CD4-positive, alpha-beta memory T cell (primary cell): Measurements from ENCODE around the gene SESTD1. TPM values are rescaled to one million over a fixed set of nuclear protein-coding genes. Genes with fewer than 3 reads are reported as not detected.
"Not testable (repeated sequence)": the region's sequence is repeated elsewhere in the genome, so short reads cannot be mapped to it uniquely, and the experiment has no call there.

Experiments
- CTCF ChIA-PET: fragments of 350-600 bp; sonication (Branson Sonifier 250); formaldehyde crosslinking; loops from one replicate; lab custom pipeline; 2021; ENCODE audit warnings: inconsistent platforms; ENCODE audit not compliant: partially characterized antibody; lab: Charles Lee
- POLR2A ChIA-PET: fragments of 350-600 bp; sonication (Branson Sonifier 250); formaldehyde crosslinking; loops from one replicate; lab custom pipeline; 2021; ENCODE audit not compliant: partially characterized antibody; lab: Charles Lee
- DNase-seq, 5 donors: peaks; one replicate each; pipeline versions ENCODE4 v3.0.0 to v3.0.0-alpha.2; 2020 to 2022; ENCODE audit warnings: mixed read lengths in 1 of 5
- H3K27ac ChIP-seq: one replicate; pipeline ENCODE4 v1.7.0; 2013; ENCODE audit warnings: low read depth, low read length
- H3K27me3 ChIP-seq: 2 replicates; pipeline ENCODE4 v1.7.0; 2013; ENCODE audit warnings: mild to moderate bottlenecking, low read length, moderate library complexity; ENCODE audit not compliant: insufficient read depth
- H3K36me3 ChIP-seq: 2 replicates; pipeline ENCODE4 v1.7.0; 2013; ENCODE audit warnings: mild to moderate bottlenecking, low read length, moderate library complexity; ENCODE audit not compliant: insufficient read depth
- H3K4me1 ChIP-seq: 2 replicates; pipeline ENCODE4 v1.7.0; 2013; ENCODE audit warnings: mild to moderate bottlenecking, low read length, moderate library complexity; ENCODE audit not compliant: insufficient read depth
- H3K4me3 ChIP-seq, 2 donors: one replicate each; pipeline ENCODE4 v1.7.0; 2013; ENCODE audit warnings: low read length in 2 of 2, mild to moderate bottlenecking in 1 of 2
- H3K9me3 ChIP-seq, 2 donors: one replicate each; pipeline ENCODE4 v1.7.0; 2013; ENCODE audit warnings: low read length in 2 of 2, control low read depth in 1 of 2; ENCODE audit not compliant: control insufficient read depth in 1 of 2
- H3K27ac Mint-ChIP-seq, 7 donors: one replicate each; pipeline ENCODE4 v1.8.0; 2020 to 2021; ENCODE audit warnings: mixed read lengths in 7 of 7, mild to moderate bottlenecking in 6 of 7, inconsistent platforms in 3 of 7, moderate library complexity in 3 of 7
- H3K27me3 Mint-ChIP-seq, 2 donors: one replicate each; pipeline ENCODE4 v1.8.0; 2020 to 2021; ENCODE audit warnings: mixed read lengths in 2 of 2
- H3K36me3 Mint-ChIP-seq, 2 donors: one replicate each; pipeline ENCODE4 v1.8.0; 2020 to 2021; ENCODE audit warnings: mixed read lengths in 2 of 2, inconsistent platforms in 1 of 2, mild to moderate bottlenecking in 1 of 2
- H3K4me1 Mint-ChIP-seq, 4 donors: one replicate each; pipeline ENCODE4 v1.8.0; 2020 to 2021; ENCODE audit warnings: mixed read lengths in 4 of 4, mild to moderate bottlenecking in 1 of 4
- H3K4me3 Mint-ChIP-seq, 8 donors: one replicate each; pipeline ENCODE4 v1.8.0; 2020 to 2021; ENCODE audit warnings: mixed read lengths in 8 of 8, mild to moderate bottlenecking in 7 of 8, moderate library complexity in 6 of 8, inconsistent platforms in 3 of 8
- H3K9me3 Mint-ChIP-seq, 8 donors: one replicate each; pipeline ENCODE4 v1.8.0; 2020 to 2021; ENCODE audit warnings: mixed read lengths in 8 of 8, mild to moderate bottlenecking in 5 of 8, inconsistent platforms in 3 of 8, moderate library complexity in 1 of 8
- intact Hi-C: fragments of 100-400 bp; cut with micrococcal nuclease; formaldehyde crosslinking; loops from one replicate; pipeline ENCODE4 v1.15.1; 2023
- polyA plus RNA-seq, 2 donors: library from polyadenylated mRNA; unstranded; fragments of 300-500 nt; fragmentation: Illumina TruSeq; gene quantifications; one replicate each; pipeline ENCODE4 v1.2.3, GENCODE V29; 2021
- total RNA-seq, 2 experiments: library from RNA; stranded (reverse); gene quantifications; one replicate each; pipeline ENCODE4 v1.2.3, GENCODE V29; 2021

Gene SESTD1
- total and polyA plus RNA-seq, 4 experiments from 2014 or later: 0.81 to 11.9 (median 7.0) TPM

DNA sequence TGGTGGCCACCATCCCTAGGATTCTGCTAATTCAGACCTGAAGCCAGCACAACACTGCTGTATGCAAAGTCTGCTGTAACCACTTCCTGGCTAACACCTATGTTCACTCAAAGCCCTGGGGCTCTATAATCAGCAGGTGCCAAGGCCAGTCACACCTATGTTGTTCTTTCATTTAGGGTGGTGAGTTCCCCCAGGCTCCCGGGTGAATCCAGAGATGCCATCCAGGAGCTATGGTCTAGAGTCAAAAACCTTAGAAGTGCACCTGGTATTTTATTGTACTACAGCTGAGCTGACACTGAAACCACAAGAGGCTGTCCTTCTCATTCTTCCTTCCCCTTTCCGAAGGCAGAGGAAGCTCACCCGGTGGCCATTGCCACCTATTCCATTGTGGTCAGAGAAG, 168.5 kb downstream of the SESTD1 start:
- Mint-ChIP-seq H3K9me3 (peaks cover 0 to 15% (median 2%) of the 10 kb centered on the region in 8 donors), H3K4me1 (peaks cover 4 to 18% (median 12%) of the 10 kb centered on the region in 4 donors), H3K27ac (peak overlapping the region in 1 of 7 donors; percentile 47), H3K27me3 (no peaks in the 10 kb centered on the region), H3K36me3 (no peaks in the 10 kb centered on the region), H3K4me3 (no peak overlapping the region)
- no peaks in the 10 kb centered on the region for H3K36me3 ChIP-seq
- POLR2A ChIA-PET: interaction anchor here (0.9 kb wide), 1 partner anchor 11 kb away, joined by 3 read pairs; no protein-coding TSS in a partner anchor
- no peak overlapping the region for H3K27ac ChIP-seq
- no peaks in the 10 kb centered on the region for H3K9me3 ChIP-seq
- H3K27me3 ChIP-seq: no peaks in the 10 kb centered on the region
- H3K4me3 ChIP-seq: no peak overlapping the region
- DNase-seq: peak in 4 of 5 donors; percentile 2 to 17 (median 9)
- peaks cover 14% of the 10 kb centered on the region for H3K4me1 ChIP-seq
- CTCF ChIA-PET: no interaction called here
- intact Hi-C loops: no loop called here

GRCh38 chr2:179092912-179093311, 171.7 kb downstream of the SESTD1 start:
- Mint-ChIP-seq H3K4me1 (peaks cover 4 to 18% (median 12%) of the 10 kb centered on the region in 4 donors), H3K9me3 (peaks cover 0 to 22% (median 5%) of the 10 kb centered on the region in 8 donors)
- H3K36me3 Mint-ChIP-seq, CTCF ChIA-PET, H3K36me3 ChIP-seq, intact Hi-C loops, H3K4me3 Mint-ChIP-seq, H3K27ac ChIP-seq, DNase-seq, H3K27me3 ChIP-seq, POLR2A ChIA-PET, H3K4me3 ChIP-seq, H3K9me3 ChIP-seq, H3K27ac Mint-ChIP-seq, H3K27me3 Mint-ChIP-seq: not testable (repeated sequence)
- H3K4me1 ChIP-seq: peaks cover 14% of the 10 kb centered on the region

DNA sequence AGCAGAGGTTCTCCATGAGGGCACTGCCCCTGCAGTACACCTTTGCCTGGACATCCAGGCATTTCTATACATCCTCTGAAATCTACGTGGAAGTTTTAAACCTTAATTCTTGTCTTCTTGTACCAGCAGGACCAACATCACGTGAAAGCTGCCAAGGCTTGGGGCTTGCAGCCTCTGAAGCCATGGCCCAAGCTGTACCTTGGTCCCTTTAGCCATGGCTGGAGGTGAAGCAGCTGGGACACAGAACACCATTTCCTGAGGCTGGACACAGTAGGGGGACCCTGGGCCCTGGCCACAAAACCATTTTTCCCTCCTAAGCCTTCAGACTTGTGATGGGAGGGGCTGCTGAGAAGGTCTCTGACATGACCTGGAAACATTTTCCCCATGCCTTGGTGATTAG, 181.9 kb downstream of the SESTD1 start:
- intact Hi-C loops: no loop called here
- no peak for DNase-seq
- H3K27me3 Mint-ChIP-seq: no peaks in the 10 kb centered on the region

GRCh38 chr2:179081954-179082353, 182.7 kb downstream of the SESTD1 start:
- Histone ChIP-seq H3K4me3 (no peak overlapping the region), H3K4me1 (no peaks in the 10 kb centered on the region), H3K27me3 (no peaks in the 10 kb centered on the region), H3K36me3 (no peaks in the 10 kb centered on the region), H3K27ac (no peak overlapping the region), H3K9me3 (no peaks in the 10 kb centered on the region)
- Mint-ChIP-seq H3K36me3 (no peaks in the 10 kb centered on the region), H3K27me3 (no peaks in the 10 kb centered on the region), H3K4me3 (no peak overlapping the region), H3K27ac (no peak overlapping the region), H3K4me1 (no peaks in the 10 kb centered on the region), H3K9me3 (peaks cover 10 to 22% (median 13%) of the 10 kb centered on the region in 8 donors)
- no peak for DNase-seq
- intact Hi-C loops: no loop called here
- ChIA-PET CTCF (no interaction called here), POLR2A (no interaction called here)

More for the DNA sequence above, 181.9 kb downstream of the SESTD1 start:
- ChIA-PET CTCF (no interaction called here), POLR2A (no interaction called here)
- no peak overlapping the region for H3K4me3 Mint-ChIP-seq
- no peaks in the 10 kb centered on the region for H3K9me3 ChIP-seq
- H3K4me1 ChIP-seq: no peaks in the 10 kb centered on the region
- H3K9me3 Mint-ChIP-seq: peaks cover 4 to 16% (median 9%) of the 10 kb centered on the region in 8 donors
- H3K36me3 ChIP-seq: no peaks in the 10 kb centered on the region
- no peaks in the 10 kb centered on the region for H3K4me1 Mint-ChIP-seq
- H3K4me3 ChIP-seq: no peak overlapping the region
- no peak overlapping the region for H3K27ac Mint-ChIP-seq
- H3K27me3 ChIP-seq: no peaks in the 10 kb centered on the region
- no peak overlapping the region for H3K27ac ChIP-seq
- H3K36me3 Mint-ChIP-seq: no peaks in the 10 kb centered on the region

- Mint-ChIP-seq H3K27me3 (no peaks in the 10 kb centered on the region), H3K9me3 (peaks cover under 1 to 11% (median 7%) of the 10 kb centered on the region in 8 donors), H3K27ac (no peak overlapping the region), H3K36me3 (no peaks in the 10 kb centered on the region), H3K4me1 (no peaks in the 10 kb centered on the region), H3K4me3 (no peak overlapping the region)
- H3K4me3 ChIP-seq: no peak overlapping the region
- no peak for DNase-seq
- CTCF ChIA-PET: no interaction called here
- intact Hi-C loops: no loop called here
- no peak overlapping the region for H3K27ac ChIP-seq
- H3K36me3 ChIP-seq: no peaks in the 10 kb centered on the region
- no peaks in the 10 kb centered on the region for H3K9me3 ChIP-seq
- H3K4me1 ChIP-seq: no peaks in the 10 kb centered on the region
- no peaks in the 10 kb centered on the region for H3K27me3 ChIP-seq
- POLR2A ChIA-PET: no interaction called here
Observed at GRCh38 chr2:179072527-179072926, 192.1 kb downstream of the SESTD1 start.

- H3K4me1 ChIP-seq: no peaks in the 10 kb centered on the region
- no peak overlapping the region for H3K4me3 Mint-ChIP-seq
- H3K9me3 ChIP-seq: no peaks in the 10 kb centered on the region
- H3K36me3 Mint-ChIP-seq: no peaks in the 10 kb centered on the region
- no peaks in the 10 kb centered on the region for H3K27me3 ChIP-seq
- H3K27ac ChIP-seq: no peak overlapping the region
- intact Hi-C loops: no loop called here
- POLR2A ChIA-PET: no interaction called here
- no peak for DNase-seq
- no peaks in the 10 kb centered on the region for H3K36me3 ChIP-seq
- no peak overlapping the region for H3K27ac Mint-ChIP-seq
- H3K4me1 Mint-ChIP-seq: no peaks in the 10 kb centered on the region
- peaks cover 1 to 5% (median 2%) of the 10 kb centered on the region in 8 donors for H3K9me3 Mint-ChIP-seq
- CTCF ChIA-PET: no interaction called here
- H3K4me3 ChIP-seq: no peak overlapping the region
- H3K27me3 Mint-ChIP-seq: no peaks in the 10 kb centered on the region
Observed at GRCh38 chr2:179071810-179072355, 192.7 kb downstream of the SESTD1 start.

GRCh38 chr2:179070895-179071294, 193.7 kb downstream of the SESTD1 start:
- Mint-ChIP-seq H3K27ac (no peak overlapping the region), H3K4me3 (no peak overlapping the region), H3K4me1 (no peaks in the 10 kb centered on the region), H3K36me3 (no peaks in the 10 kb centered on the region), H3K27me3 (no peaks in the 10 kb centered on the region), H3K9me3 (peaks cover 0 to 3% (median 2%) of the 10 kb centered on the region in 8 donors)
- Histone ChIP-seq H3K4me1 (no peaks in the 10 kb centered on the region), H3K27ac (no peak overlapping the region), H3K4me3 (no peak overlapping the region), H3K36me3 (no peaks in the 10 kb centered on the region), H3K27me3 (no peaks in the 10 kb centered on the region), H3K9me3 (no peaks in the 10 kb centered on the region)
- POLR2A ChIA-PET: no interaction called here
- no peak for DNase-seq
- CTCF ChIA-PET: no interaction called here
- intact Hi-C loops: no loop called here
